NCI-H2081 treated with DMSO at 0.1 percent for 48 hours (cell line): ENCODE results near the gene KDM4B.
"Not testable (repeated sequence)": the region's sequence is repeated elsewhere in the genome, so short reads cannot be mapped to it uniquely, and the experiment has no call there.

Experiments used
- DNase-seq: peaks from one replicate; lab custom pipeline; 2025; lab: John Stamatoyannopoulos, UW

KDM4B gene

GRCh38 chr19:5150902-5151741, 182.2 kb downstream of the KDM4B start:
- DNase-seq = no peak

DNA sequence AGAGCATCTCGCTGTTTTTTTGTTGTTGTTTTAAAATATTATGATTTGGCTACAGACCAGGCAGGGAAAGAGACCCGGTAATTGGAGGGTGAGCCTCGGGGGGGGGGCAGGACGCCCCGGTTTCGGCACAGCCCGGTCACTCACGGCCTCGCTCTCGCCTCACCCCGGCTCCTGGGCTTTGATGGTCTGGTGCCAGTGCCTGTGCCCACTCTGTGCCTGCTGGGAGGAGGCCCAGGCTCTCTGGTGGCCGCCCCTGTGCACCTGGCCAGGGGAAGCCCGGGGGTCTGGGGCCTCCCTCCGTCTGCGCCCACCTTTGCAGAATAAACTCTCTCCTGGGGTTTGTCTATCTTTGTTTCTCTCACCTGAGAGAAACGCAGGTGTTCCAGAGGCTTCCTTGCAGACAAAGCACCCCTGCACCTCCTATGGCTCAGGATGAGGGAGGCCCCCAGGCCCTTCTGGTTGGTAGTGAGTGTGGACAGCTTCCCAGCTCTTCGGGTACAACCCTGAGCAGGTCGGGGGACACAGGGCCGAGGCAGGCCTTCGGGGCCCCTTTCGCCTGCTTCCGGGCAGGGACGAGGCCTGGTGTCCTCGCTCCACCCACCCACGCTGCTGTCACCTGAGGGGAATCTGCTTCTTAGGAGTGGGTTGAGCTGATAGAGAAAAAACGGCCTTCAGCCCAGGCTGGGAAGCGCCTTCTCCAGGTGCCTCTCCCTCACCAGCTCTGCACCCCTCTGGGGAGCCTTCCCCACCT, 183.3 kb downstream of the KDM4B start:
- no peak for DNase-seq

- DNase-seq = no peak
Observed at GRCh38 chr19:5152767-5153532, 184.0 kb downstream of the KDM4B start.

DNA sequence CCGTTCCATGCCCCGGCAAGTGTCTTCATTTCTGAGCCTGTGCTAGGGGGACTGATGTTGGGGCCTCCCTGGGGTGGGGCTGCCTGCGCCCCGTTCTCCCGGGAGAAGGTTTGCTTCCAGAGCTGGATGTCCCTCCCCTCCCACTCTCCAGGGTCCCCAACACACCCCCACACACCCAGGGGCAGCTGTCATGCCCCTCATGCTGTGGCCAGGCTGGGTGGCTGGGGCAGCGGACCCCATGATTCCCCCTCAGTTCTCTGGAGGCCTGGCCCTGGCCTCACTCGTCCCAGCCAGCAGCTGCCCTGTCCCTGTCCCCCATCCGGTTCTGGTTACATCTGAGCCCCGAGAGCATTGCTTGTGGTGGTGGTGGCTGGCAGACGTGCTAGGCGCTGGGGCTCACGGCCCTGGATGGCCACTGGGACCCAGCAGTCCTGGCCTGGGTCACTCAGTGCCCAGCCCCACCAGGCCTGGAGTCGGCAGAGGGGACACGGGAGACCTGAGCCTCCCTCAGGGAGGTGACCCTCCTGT, 184.8 kb downstream of the KDM4B start:
- no peak for DNase-seq

DNA sequence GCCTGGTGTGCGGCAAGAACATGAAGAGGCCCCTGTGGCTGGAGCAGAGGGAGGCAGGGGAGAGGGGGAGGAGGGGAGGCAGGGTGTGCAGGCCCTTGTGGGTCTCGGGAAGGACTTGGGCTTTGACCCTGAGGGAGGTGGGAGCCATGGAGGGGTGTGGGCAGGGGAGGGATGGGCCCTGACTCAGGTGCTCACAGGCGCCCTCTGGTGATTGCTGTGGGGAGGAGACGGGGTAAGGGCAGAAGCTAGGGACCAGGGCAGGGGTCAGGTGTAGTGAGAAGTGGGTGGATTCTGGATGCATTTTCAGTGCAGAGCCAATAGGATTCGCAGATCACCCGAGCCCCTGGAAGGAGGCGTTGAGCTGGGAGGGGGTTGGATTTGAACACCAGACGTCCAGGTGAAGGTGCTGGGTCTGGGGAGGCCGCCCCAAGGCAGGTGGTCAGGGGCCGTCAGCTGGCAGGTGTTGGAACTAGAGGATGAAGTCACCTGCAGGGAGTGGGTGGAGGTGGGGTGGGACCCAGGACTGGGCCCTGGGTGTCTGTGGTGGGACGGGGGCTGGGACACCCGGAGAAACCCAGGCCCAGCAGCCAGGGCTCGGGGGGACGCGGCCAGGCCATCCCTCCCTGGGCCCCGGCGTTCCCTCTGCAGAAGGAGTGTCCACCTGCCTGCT, 185.4 kb downstream of the KDM4B start:
- no peak for DNase-seq

DNA sequence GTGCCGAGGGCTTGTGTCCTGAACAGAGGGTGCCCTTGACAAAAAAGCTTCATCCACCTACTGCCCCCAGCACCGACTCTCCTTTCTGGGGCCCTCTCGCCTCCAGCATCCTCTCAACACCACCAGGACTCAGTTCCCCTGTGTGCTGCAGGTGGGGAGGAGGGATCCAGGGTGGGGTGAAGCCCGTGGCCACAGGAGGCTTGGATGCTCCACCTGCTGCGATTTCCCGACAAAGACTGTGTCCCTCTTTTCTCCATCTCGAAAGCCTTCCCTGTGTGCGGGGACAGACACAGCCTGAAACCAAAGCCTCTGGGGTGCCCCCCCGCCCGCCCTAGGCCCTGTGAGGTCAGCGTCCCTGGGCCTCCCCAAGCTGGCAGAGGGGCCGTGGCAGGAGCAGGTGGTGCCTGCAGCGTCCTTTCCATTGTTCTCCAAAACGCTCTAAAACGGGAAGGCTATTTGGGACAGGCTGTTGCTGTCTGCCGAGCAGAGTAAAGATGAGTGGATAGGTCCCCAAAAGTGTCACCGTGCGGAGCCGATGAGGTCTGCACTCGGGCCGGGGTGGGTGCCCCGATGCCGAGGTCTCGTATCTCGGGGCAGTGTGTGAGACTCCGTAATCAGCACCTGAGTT, 186.0 kb downstream of the KDM4B start:
- no peak for DNase-seq

- DNase-seq = no peak
Observed at GRCh38 chr19:5155586-5156210, 186.8 kb downstream of the KDM4B start.

GRCh38 chr19:5156231-5156986, 187.5 kb downstream of the KDM4B start:
- no peak for DNase-seq

DNA sequence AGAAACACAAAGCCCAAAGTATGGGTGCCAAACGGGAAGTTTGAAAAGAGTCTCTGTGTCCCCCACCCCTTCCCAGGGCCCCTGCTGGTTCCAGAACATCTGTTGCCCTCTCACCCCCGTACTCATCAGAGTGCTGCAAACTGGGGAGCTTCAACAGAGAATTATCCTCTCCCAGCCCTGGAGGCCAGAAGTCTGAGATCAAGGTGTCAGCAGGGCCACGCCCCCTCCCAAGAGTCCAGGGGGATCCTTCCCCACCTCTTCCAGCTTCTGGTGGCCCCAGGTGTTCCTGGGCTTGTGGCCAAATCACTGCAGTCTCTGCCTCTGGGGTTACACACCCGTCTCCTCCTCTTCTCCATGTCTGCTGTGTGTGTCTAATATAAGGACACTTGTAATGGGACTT, 188.3 kb downstream of the KDM4B start:
- DNase-seq = no peak

- not testable (repeated sequence) for DNase-seq
Observed at GRCh38 chr19:5158549-5159134, 189.7 kb downstream of the KDM4B start.

DNA sequence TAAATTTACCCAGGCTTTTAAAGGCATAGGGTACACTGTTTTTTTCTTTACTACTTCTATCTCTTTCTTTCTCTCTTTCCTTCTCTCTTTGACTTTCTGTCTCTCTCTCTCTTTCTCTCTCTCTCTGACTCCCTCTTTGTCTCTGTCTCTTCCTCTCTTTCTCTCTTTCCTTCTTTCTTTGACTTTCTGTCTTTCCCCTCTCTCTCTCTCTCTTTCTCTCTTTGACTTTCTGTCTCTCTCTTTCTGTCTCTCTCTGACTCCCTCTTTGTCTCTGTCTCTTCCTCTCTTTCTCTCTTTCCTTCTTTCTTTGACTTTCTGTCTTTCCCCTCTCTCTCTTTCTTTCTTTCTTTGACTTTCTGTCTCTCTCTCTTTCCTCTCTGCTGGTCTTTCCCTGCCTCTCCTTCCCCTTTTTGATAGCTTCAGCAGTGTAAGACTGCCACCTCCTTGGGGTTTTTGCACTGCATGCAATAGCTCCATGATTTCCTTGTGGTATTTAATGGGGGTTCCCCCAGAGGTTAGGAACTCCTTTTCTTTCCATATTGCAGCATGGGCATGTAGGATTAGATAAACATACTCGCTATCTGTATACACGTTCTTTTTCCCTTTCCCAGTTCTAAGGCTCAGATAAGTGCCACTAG, 191.4 kb downstream of the KDM4B start:
- not testable (repeated sequence) for DNase-seq

GRCh38 chr19:5164845-5165696, 196.2 kb downstream of the KDM4B start:
- not testable (repeated sequence) for DNase-seq

DNA sequence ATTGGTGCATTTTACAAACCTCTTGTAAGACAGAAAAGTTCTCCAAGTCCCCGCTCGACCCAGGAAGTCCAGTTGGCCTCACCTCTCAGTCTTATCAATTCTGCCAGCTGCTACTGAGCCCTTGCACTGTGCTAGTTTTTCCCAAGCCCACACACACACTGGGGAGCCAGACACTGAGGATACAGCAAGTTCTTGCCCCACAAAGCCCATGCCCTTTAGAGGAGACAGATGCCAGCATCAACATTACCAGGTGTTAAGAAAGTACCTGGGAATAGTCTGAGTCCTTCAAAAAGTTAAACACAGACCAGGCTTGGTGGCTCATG, 196.7 kb downstream of the KDM4B start:
- DNase-seq = no peak

- no peak for DNase-seq
Observed at GRCh38 chr19:5166262-5166661, 197.3 kb downstream of the KDM4B start.

DNA sequence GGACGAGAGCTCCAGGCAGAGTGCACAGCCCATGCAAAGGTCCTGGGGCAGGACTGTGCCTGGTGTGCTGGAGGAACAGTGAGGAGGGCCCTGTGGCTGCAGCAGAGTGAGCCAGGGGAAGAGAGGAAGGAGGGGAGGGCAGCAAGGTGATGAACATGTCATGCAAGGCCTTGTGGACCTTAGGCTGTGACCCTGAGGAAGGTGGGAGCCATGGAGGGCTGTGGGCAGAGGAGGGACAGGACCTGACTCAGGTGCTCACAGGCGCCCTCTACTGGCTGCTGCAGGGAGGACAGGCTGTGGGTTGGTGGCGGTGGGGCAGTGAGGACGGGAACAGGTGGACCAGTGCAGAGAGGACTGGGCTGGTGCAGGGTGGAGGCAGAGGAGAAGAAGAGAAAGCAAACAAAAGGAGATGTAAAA, 201.4 kb downstream of the KDM4B start:
- DNase-seq = no peak

- DNase-seq = no peak
Observed at GRCh38 chr19:5171711-5172110, 202.8 kb downstream of the KDM4B start.

- no peak for DNase-seq
Observed at GRCh38 chr19:5172859-5173630, 204.1 kb downstream of the KDM4B start.

GRCh38 chr19:5173993-5174392, 205.1 kb downstream of the KDM4B start:
- DNase-seq = no peak
